Esophagus mucosa (tissue), 1 donor: ENCODE measurements around the gene LRRC28. TPM values are rescaled to one million over a fixed set of nuclear protein-coding genes. Genes with fewer than 3 reads are reported as not detected.

Source experiments
- ATAC-seq: fragments of 200-7000 bp; cut with Tn5 transposase; one replicate; pipeline ENCODE4 v1.9.1; 2020
- total RNA-seq: library from RNA; stranded (reverse); gene quantifications from one replicate; pipeline ENCODE4 v1.2.4, GENCODE V29; 2023
- donor health status: DM: yes; HTN: yes; CAD: no.

LRRC28 gene
- total RNA-seq, 1 donor from 2014 or later, result 21.3 TPM

DNA sequence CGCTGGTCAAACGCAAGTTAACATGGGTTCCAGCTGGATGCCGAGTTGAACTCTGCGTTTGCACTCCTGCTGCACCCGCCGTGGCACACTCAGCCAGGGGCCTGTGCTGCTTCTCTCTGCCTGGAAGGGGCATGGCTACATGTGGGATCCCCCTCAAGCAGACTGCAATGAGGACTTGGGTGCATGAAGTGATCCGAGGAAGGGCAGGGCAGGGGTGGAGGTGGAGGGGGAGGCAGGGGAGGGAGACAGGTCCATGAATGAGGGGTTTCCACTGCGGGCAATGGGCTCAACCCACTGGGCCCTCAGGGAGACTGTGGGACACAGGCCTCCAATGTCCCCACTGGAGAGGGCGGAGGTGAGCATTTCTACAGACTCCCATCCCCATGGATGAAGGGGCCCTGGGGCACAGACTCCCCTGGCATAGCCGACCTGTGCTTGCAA lies 172.9 kb downstream of the LRRC28 start:
- ATAC-seq, result no peak

DNA sequence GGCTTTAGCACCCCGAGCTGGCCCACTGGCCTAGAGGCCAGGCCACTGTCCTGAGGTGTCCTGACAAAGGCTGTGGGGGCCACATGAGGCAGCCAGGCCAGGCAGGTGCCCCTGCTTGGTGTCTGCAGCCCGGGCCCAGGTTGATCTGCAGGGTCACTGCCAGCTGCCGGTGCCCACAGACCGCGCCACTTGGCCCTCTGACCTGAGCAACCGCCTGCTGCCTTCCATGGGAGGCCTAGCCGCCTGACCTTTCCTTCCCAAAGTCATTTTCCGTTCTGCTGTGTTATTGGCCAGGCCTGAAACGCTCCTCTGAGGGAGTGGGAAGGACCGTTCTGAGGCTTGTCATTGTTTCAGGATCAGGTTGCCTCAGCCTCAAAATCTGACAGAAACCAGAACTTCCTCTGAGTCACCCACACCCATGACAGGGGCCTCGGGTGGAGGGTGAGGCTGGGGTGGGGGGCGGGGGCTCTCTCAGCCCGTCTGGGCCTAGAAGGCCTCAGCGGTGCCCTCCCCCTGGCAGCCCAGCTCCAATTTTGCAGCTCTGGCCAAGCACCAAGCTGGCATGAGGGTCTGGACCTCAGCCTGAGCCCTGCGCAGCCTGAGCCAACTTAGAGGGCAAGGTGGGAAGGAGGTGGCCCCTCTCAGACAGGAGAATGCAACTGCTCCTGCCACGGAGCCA lies 173.8 kb downstream of the LRRC28 start:
- ATAC-seq, result peak; percentile 94

DNA sequence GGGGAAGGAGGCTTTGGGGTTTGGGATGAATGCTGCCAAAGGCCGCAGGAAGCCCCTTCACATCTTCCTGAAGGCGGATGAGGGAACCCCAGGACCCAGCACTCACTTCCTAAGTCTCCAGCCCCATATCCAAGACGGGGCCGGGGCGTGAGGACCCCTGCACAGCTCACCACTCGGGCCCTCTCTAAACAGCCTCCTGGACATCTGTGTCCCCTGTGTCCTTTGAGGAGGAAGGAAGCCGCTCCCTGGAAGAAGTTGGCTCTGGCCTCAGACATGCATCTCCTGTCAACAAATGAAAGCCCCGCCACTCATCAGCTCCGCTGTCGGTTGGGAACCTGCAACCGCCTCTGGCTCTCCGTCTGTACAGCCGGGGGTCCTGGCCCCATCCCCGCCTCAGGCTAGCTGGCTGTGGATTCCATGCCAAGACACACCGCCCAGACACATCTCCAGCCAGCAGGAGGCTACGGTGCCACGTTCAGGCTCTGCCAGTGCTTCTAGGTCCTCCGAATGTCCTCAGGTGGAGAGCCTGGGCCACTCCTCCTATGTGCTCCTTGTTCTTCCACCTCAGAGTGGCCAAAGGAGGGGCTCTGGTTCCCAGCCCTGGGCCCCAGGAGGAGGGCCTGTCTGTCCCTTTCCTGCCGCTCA lies 174.5 kb downstream of the LRRC28 start:
- ATAC-seq, result peak; percentile 62

DNA sequence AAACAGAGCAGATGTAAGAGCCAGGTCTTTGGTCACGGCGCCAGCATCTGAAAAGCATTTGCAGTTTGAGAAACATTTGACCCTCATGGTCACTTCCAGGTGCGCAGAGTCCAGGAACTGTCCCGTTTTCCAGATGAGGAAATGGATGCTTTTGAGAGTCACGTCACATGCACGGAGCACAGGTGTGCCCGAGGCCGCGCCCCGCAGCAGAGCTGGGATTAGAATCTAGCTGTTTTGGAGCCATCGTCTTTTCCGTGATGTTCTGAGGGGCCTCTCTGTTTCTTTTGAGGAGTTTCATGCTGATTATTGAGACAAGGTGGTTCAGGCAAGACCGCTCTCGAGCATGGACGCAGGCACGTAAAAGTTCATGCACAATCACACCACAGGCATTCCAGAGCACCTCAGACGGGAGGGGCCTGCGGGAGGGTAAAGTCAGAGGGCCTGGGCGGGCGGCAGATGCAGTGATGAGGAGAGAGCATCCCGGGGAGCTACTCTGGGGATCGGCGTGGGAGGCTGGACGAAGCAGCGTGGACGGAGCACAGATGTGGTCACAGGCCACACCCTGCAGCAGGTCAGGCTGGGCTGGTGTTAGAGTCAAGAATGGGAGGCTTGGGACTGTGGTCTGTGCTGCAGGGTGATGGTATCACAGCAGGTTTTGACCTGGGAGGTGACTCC lies 175.3 kb downstream of the LRRC28 start:
- no peak for ATAC-seq

DNA sequence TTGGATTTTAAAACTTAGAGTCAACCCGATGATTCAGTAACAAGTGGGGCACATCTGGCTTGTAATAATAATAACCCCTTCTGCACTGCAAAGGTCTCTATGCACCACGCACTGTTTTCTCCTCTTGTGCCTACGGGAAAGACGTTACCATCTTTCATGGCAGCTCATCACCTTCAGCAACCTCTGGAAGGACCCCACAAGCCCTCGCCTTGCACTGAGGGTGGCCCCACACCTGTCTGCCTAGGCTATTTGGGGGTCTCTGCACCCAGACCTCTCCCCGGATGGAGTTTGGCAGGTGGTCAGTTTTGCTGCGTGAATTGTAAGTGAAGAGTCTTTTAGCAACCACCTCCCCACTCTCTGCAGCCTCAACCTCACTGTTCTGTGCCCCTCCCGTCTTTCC lies 175.9 kb downstream of the LRRC28 start:
- no peak for ATAC-seq

DNA sequence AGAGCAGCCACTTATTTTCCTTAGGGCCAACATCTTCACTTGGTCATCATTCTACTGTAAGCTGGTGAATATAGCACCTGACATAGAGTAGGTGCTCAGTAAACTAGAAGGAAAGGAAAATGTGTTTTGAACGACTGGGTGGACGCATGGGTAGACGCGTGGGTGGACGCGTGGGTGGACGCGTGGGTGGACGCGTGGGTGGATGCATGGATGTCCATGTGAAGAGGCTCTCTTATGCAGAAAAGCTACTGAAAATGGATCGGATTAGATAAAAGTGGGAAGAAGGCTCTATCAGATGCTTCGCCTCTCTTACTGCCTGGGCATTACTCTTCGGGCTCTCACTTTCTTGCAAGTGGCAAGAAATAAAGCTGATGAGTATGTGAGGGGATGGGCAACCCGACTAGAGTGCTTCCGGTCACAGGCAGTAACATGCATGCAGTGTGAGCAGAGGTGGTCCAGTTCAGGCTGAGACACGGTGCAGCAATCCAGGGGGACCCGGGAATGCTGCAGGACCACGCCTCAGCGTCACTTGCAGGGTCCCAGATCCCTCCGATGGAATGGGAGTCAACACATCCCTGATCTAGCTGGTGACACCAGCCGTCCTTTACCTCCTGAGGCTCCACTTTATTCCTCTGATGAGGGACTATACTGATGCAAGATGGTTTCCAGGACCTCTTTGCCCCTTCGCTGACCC lies 176.5 kb downstream of the LRRC28 start:
- no peak for ATAC-seq

DNA sequence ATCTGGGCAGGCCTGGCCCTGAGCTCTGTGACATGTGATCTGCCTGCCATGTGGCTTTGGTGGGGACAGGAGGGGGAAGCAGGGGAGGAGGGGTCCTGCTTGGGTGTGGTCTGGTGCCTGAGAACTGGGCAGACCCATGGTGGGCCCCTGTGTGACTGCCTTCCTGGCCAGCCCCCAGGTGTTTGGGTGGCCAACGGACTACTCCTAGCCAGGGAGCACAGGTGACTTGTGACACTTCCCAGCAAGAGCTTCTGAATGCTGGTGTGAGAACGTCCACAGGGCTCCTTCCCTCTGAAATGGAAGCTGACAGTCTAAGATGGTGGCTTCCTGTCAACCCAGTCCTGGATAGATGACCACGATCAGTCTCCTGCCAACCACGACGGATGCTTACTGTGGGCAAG lies 178.4 kb downstream of the LRRC28 start:
- no peak for ATAC-seq

DNA sequence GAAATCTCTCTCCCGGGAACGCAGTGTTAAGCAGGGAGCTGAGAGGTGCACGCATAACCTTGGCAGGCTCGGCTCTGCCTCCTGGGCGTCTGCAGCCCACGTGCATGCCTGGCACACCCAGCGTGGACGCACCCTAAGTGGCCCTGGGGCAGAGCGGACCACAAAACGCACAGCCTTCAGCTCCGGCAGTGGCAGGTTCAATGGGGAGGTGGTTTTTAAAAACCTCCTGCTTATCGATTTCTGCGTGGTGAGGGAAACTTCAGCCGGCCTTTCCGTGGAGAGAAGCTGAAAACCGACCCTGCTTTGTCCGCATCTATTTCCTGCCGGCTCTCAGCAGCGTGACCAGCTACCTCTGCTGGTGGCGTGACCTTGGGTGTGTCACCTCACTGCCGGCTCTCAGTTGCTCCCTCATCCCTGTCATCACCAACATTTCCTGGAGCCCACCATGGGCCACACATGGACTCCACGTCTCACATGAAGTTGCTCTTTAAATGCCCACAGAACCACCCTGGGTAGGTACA lies 179.7 kb downstream of the LRRC28 start:
- peak; percentile 57 for ATAC-seq

DNA sequence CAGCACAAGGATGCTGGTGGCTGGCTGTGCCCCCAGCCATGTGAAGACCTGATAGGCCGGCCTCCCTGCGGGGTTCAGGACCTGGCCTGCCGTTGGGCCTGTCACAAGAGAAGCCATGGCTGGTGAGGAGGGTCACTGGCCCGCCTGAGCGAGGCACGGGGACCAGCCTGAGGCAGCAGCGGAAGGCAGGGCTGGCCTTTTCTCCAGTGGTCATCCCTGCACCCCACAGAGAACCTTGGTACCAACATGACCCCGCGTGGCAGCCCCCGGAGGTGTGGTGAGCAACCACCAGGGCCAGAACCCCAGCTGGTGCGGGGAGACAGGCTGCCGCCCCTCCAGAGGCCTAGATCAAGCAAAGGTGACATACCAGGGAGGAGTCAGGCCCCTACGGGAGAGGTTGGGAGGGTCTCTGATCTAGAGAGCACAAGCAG lies 180.4 kb downstream of the LRRC28 start:
- ATAC-seq, result no peak

DNA sequence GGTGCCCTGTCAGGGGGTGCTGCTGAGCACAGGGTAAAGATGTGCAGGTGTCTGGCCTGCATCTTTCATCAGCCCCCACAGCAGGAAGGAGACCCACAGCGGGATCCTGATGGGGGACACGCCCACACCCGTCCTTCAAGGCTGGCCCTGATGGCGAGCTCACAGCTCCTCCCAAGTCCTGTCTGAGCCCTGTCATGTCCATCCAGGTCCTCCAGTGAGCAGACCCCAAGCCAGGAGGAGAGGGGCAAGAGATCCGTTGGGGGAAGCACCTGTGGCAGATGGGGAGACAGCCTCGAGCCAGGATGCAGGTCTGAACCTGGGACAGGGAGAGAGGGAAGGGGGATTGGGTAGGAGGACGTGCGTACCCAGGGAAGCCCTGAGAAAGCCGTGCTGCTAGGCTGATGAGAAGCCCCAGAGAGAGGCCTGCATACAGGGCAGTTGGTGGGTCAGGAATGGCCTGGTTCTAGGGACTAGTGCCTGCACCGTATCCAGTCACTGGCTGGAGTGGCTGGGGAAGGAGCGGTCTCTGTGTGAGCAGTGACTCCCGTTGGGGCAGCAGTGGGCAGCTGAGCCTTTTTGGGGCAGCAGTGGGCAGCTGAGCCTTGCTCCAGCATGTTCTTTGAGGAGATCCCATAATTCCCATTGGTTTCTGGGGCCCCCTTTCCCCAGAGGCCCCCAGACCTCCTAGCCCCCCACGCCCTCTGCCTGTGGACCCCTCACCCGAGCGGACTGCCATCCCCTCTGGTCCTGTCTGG lies 181.2 kb downstream of the LRRC28 start:
- no peak for ATAC-seq

DNA sequence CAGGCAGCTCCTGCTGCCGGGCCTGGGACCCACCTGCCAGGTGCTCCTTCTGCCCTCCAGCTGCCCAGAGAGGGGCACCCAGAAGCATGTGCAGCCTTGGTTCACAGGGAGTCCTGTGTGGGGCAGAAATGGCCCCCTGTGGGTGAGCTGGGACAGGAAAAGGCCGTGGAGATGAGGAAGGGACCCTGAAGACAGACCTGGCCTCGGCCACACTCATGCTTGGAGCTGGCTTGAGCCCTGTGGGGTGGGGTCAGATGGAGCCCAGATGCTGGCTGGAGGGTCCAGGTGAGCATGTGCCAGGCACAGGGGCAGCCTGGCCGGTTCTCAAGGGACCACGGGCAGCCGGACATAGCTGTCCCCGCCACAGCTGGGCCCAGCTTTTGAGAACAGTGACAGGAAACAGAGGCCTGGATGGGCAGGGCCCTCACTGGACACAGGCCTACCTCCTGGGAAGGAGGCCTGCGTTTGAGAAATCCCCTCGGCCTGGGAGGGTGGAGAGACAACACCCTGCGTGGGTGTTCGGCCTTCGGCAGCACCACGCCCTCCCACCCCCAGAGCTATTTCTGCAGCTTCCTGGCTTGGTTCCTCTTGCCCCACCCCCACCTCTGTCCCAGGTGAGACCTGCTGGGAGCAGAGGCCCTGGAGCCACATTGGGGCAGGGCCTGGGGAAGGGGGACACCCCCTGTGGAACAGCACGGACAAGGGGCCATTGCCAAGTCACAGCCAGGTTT lies 181.9 kb downstream of the LRRC28 start:
- peak; percentile 3 for ATAC-seq

DNA sequence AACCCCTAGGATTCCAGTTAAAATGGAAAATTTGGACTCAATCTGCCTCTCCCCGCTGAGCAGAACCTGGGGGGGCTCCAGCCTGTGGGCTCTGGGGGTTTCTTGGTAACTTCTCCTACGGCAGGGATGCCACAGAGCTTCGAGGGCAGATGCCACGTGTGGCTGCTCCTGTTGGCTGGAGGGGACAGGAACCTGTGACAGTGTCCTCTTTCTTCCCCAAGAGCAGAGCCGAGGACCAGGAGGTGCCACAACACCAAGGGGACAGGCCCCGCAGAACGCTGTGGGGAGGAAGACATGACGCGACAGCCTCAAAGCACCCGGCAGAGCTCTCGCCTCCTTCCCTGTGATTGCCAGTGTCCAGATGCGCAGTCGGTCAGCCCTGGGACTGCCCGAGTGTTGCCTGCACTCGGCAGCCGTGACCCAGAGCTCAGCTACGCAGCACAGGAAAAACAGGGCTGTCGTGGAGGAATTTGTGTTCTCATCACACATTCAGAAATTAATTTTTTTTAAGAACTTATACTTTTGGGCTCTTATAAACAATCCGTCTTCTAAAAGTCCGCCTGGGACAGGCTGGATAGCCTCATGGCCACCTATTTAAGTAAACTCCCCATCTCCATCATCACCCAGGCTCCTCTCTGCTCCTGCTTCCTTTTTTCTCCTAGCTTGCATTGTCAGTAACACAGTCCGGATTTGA lies 182.6 kb downstream of the LRRC28 start:
- ATAC-seq, result no peak

DNA sequence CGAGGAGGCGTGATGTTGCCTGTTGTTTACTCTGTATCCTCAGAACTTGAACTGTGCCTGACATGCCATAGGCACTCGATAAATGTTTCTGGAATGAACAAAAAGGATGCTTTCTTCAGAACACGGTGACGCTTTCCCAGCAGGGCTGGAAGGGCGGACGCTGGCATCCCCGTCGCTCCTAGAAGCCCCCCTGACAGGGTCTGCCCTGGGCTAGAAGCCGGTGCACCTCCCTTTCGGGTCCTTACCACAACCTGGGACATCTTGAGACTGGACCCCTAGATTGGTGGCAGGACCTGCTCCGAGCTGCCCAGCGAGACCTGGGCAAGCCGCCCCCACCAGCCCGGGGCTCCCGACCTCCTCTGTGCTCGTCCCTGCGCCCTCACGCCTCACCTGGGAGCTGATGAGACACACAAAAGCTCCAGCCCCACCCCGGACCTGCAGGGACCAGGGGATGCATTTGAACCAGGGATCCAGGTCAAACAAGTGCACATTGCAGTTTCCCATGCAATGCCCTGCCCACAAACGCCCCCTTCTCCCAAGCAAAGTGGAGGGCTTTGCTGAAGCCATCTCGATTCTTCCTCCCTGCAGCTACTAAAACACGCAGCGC lies 183.3 kb downstream of the LRRC28 start:
- ATAC-seq, result peak; percentile 4

DNA sequence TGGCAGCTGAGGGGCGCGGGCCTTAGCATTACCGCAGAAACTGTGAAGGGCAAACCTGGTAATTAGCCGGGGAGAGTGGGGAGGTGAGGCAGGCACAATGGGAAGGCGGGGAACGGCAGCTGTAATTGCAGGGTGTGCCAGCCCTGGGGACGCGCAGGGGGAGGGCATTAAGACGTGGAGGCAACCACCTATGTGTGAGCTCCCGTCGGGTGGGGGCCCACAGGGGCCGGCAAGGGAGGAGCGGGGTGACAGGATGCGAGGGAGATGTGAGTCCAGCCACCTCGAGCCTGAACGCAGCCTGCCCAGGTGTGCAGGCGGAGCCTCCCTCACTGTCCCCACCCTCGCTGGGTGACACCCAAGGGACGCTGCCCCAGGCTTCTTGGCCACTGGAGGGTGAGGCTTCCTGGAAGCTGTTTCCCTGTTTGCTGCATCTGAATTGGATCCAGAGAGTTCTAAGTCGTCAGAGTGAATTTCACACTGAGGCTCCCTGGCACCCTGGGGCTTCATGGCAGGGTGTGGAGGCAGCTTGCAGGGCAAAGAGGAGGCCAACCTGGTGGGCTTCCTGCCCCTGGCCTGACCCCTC lies 183.9 kb downstream of the LRRC28 start:
- ATAC-seq, result peak; percentile 90

DNA sequence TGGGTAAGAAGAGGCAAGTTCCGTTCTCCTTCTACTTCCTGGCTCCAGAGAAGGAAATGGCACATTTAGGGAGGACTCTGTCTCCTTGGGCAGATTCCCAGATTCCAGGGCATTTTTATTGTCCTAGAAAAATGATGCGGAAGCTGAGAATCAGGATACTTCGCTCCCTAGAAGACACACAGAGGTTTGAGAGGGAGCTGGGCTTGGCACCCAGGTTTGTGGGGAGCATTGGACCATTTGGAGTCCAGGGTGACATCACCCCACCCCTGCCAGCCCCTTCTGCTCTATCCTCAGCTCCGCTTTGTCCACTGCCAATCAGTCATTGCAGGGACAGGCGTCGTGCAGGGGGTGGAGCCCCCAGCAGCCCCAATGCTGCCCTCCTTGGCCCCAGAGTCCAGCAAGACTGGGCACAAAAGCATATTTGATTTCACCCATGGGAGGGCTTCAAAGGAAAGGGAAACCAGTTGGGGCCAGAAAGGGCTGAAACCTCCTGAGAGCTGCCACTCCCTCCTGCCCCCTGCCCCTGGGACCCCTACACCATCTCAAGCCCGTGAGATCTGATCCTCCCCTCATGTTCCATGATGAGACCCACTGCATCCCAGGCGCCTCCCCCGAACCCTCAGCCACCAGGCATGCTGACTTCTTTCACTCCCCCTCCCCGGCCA lies 184.7 kb downstream of the LRRC28 start:
- ATAC-seq, result no peak

DNA sequence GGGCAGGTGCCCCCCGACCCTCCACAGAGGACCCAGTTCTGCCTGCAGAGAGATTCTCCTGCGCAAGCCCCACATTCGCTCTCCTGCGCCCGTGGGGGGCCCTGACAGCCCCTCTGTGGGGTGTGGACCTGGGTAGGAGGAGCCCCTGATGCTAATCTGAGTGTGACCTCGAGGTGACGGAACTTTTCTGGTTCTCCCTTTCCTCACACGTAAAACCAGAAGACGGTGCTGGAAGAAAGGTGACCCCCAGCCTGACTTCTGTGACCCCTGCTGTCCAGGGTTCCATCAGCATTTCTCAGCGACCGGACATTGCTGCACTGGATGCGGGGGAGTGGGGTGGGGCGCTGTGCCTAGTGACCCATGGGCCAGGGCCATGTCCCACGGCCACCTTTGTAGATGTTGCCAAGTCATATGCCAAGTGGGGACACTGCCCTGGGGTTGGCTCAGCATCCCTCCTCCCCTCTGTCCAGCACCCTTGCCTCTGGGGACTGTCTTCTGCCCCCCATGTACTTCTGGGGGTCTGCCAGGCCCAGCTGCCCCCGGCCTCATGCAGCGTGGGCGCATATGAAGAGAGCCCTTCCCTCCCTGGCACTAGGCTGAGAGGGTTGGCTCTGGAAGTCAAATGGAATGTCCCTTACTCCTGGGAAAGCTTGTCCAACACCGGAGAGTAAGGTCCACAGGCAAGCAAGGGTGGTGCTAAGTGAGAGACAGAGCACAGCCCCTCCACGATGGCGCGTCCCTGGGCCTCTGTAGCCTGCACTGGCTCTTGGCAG lies 185.4 kb downstream of the LRRC28 start:
- no peak for ATAC-seq

DNA sequence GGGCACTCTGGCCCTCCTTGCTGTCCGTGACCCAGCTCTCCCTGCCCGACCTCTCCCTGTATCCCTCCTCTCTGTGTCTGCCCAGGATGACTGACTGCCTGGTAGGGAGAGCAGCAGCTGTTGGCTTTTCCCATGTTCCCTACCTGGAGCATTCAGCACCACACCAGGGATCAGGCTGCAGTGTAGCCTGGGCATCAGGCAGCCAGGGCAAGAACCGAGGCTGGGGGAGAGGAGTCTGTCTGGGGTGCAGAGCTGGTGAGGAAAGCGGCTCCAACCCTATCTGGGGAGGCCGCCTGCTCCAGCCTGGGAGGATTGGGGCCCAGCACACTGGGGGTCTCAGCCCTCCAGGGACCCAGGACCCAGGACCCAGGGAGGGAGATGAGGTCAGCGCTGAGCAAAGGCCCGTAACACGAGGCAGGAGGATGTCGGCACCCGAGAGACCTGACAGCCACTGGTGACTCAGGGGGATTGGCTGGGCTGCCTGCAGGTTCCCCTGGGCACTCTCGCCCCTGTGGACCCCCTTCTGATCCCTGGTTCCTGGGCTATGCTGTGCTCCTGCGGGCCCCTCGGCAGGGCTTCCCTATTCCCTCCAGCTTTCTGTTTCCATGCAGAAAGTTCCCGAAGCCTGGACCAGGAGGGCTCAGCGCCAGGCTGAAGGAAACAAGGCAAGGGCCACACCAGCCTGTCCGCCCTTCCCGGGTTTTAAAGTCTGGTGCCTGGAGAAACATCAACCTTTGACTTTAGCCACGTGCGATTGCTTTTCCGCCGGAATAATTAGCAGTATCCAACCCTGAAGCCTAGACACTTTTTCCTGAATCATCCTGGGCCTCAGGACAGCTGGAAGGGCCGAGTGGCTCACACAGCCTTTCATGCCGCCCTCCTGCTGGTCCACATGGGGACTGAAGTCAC lies 186.3 kb downstream of the LRRC28 start:
- ATAC-seq, result no peak

DNA sequence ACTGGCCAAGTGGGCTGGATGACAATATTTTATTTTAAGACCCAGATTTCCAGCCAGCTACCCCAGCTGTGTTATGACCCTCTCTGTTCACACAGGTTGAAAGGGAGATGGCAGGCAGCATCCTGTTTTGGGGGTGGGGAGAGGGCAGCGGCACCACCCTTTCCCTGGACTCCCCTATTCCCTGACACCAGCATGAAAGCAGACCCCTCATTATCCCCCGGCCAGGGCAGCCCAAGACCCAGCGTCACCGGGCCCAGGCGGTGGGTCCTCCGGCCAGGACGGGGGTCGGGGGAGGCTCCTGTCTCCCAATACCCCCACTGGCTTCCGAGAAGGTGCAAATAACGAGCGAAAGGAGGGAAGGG lies 186.9 kb downstream of the LRRC28 start:
- no peak for ATAC-seq
